GM21723 (cell line): ENCODE measurements around the gene LYVE1.
"Not testable (repeated sequence)": the region's sequence is repeated elsewhere in the genome, so short reads cannot be mapped to it uniquely, and the experiment has no call there.

Source experiments
- ATAC-seq: cut with Tn5 transposase; IDR thresholded peaks from one replicate; pipeline ENCODE4 v1.9.1; 2021; ENCODE audit warnings: mild to moderate bottlenecking, moderate library complexity; ENCODE audit not compliant: unreplicated experiment

The LYVE1 gene

GRCh38 chr11:10568486-10568941 is at the start of gene LYVE1:
Gene LYVE1, minus strand, starts transcription at chr11:10568665. Its CDS starts 133 bp downstream, at chr11:10568532.
- ATAC-seq, result no peak

- ATAC-seq, result no peak
Measured at GRCh38 chr11:10617551-10617950, 49.1 kb upstream of the LYVE1 start.

GRCh38 chr11:10611979-10612862 is 43.8 kb upstream of the LYVE1 start:
- no peak for ATAC-seq

- ATAC-seq, result no peak
Measured at GRCh38 chr11:10609636-10610035, 41.2 kb upstream of the LYVE1 start.

- no peak for ATAC-seq
Measured at GRCh38 chr11:10608584-10608983, 40.1 kb upstream of the LYVE1 start.

- ATAC-seq, result no peak
Measured at GRCh38 chr11:10607462-10608132, 39.1 kb upstream of the LYVE1 start.

GRCh38 chr11:10606536-10607208 is 38.2 kb upstream of the LYVE1 start:
- peak; percentile 70 for ATAC-seq

GRCh38 chr11:10605941-10606381 is 37.5 kb upstream of the LYVE1 start:
- no peak for ATAC-seq

- no peak for ATAC-seq
Measured at GRCh38 chr11:10604798-10605197, 36.3 kb upstream of the LYVE1 start.

GRCh38 chr11:10604340-10604748 is 35.9 kb upstream of the LYVE1 start:
- no peak for ATAC-seq

GRCh38 chr11:10603721-10604297 is 35.3 kb upstream of the LYVE1 start:
- no peak for ATAC-seq

- ATAC-seq, result no peak
Measured at GRCh38 chr11:10602945-10603344, 34.5 kb upstream of the LYVE1 start.

GRCh38 chr11:10602366-10602765 is 33.9 kb upstream of the LYVE1 start:
- no peak for ATAC-seq

- no peak for ATAC-seq
Measured at GRCh38 chr11:10601837-10602236, 33.4 kb upstream of the LYVE1 start.

- ATAC-seq, result no peak
Measured at GRCh38 chr11:10600570-10601248, 32.2 kb upstream of the LYVE1 start.

GRCh38 chr11:10599388-10600175 is 31.1 kb upstream of the LYVE1 start:
- ATAC-seq, result no peak

- ATAC-seq, result no peak
Measured at GRCh38 chr11:10598816-10599215, 30.4 kb upstream of the LYVE1 start.

- no peak for ATAC-seq
Measured at GRCh38 chr11:10597877-10598351, 29.4 kb upstream of the LYVE1 start.

GRCh38 chr11:10595840-10596239 is 27.4 kb upstream of the LYVE1 start:
- not testable (repeated sequence) for ATAC-seq

- no peak for ATAC-seq
Measured at GRCh38 chr11:10594407-10594806, 25.9 kb upstream of the LYVE1 start.
